ENCODE measurements around the gene SHROOM2. TPM values are rescaled to one million over a fixed set of nuclear protein-coding genes. Genes with fewer than 3 reads are reported as not detected.

Gene SHROOM2
- total and polyA plus RNA-seq, 9 of the 15 experiments (the other 6 are each of a cell fraction or from before 2014, with no cell fraction given) = not detected

GRCh38 chrX:9992061-9992460, 205.8 kb downstream of the SHROOM2 start:
- ChIA-PET POLR2A (no interaction called here), CTCF (ENCODE audit: low intra/inter-chr PET ratio) (interaction anchor here (15.9 kb wide), 1 partner anchor 125 kb away, joined by 400 read pairs; no protein-coding TSS in a partner anchor)
- no peaks in the 10 kb centered on the region for H3K9me3 ChIP-seq (replicated peaks; ENCODE audit: control insufficient read depth, insufficient read depth, low read depth, low read length)
- no peaks in the 10 kb centered on the region for H3K4me1 ChIP-seq (replicated peaks in 1 of 2; ENCODE audit: control insufficient read depth in 2 of 2, insufficient read depth in 2 of 2, low read length in 2 of 2)
- TF ChIP-seq POLR2G (IDR thresholded peaks at IDR 0.05; ENCODE audit: low read depth, low read length) (no peak), ETV6 (IDR thresholded peaks at IDR 0.05; ENCODE audit: borderline replicate concordance in 1 of 2, low read depth in 2 of 2, low read length in 1 of 2) (no peak), ETV6 (CRISPR knock-in tag; IDR thresholded peaks at IDR 0.05; ENCODE audit: borderline replicate concordance) (no peak), RNF219 (CRISPR knock-in tag; IDR thresholded peaks at IDR 0.05) (no peak), ERF (CRISPR knock-in tag; IDR thresholded peaks at IDR 0.05) (no peak), POLR2AphosphoS5 (IDR thresholded peaks at IDR 0.05; ENCODE audit: control insufficient read depth, insufficient read depth, low read depth, low read length) (no peak), ZKSCAN3 (CRISPR knock-in tag; IDR thresholded peaks at IDR 0.05) (no peak), E2F1 (CRISPR knock-in tag; IDR thresholded peaks at IDR 0.05) (no peak), SRF (CRISPR knock-in tag; IDR thresholded peaks at IDR 0.05) (no peak), RAD21 (CRISPR knock-in tag; conservative IDR thresholded peaks at IDR 0.05 in 1 of 2, IDR thresholded peaks at IDR 0.05 in 1 of 2) (no peak), MLX (CRISPR knock-in tag; conservative IDR thresholded peaks at IDR 0.05) (no peak), ZBTB43 (CRISPR knock-in tag; IDR thresholded peaks at IDR 0.05) (no peak), TCFL5 (CRISPR knock-in tag; conservative IDR thresholded peaks at IDR 0.05) (no peak), PYGO2 (tag; IDR thresholded peaks at IDR 0.05) (no peak)
- H4K20me1 ChIP-seq (replicated peaks; ENCODE audit: control insufficient read depth, insufficient read depth, low read length) = no peaks in the 10 kb centered on the region
- no peaks in the 10 kb centered on the region for H3K36me3 ChIP-seq (ENCODE audit: control insufficient read depth, insufficient read depth, low read length)
- no peak overlapping the region for H3K4me3 ChIP-seq
- WGBS (ENCODE audit: insufficient coverage, low coverage, missing lambda C conversion rate) = 0% methylated on average over 7 of the region's 28 CpGs
- no peaks in the 10 kb centered on the region for H3K9me1 ChIP-seq (ENCODE audit: control insufficient read depth, insufficient read depth, low read length)
- intact Hi-C loops (cut with micrococcal nuclease) (loop anchor here (10.0 kb wide), 2 partner anchors 1177 to 1247 kb away; no protein-coding TSS in a partner anchor), in situ Hi-C loops (cut with MboI) (no loop called here)
- no peak overlapping the region for H3K9ac ChIP-seq (ENCODE audit: insufficient read depth in 1 of 2, low read depth in 2 of 2, low read length in 2 of 2)
- no peak overlapping the region for H2AFZ ChIP-seq (ENCODE audit: low read depth, low read length)
- H3K79me2 ChIP-seq (ENCODE audit: control insufficient read depth, insufficient read depth, low read length) = no peaks in the 10 kb centered on the region
- no peak for FAIRE-seq
- H3K4me2 ChIP-seq (ENCODE audit: insufficient read depth, low read length) = no peak overlapping the region
- H3K27me3 ChIP-seq (ENCODE audit: control insufficient read depth in 2 of 2, insufficient read depth in 2 of 2, low read length in 2 of 2) = peaks cover 0 to 14% of the 10 kb centered on the region in 2 experiments; a peak in 2 of 5 replicates
- no peak for ATAC-seq
- no TSS peak for BruUV-seq (replicated peaks)
- DNase-seq (ENCODE audit: extremely low read depth in 1 of 4, low spot score in 3 of 4) = no peak
- H3K27ac ChIP-seq (ENCODE audit: extremely low read depth, low read depth, low read length) = no peak overlapping the region
